Prostate gland (tissue), 2 donors: ENCODE measurements around the gene GLS.

Source experiments
- POLR2A ChIP-seq: fragments of 450-650 bp; IDR thresholded peaks from one replicate; pipeline ENCODE4 v1.6.1; 2016; ENCODE audit warnings: antibody characterized with exemption, mild to moderate bottlenecking
- POLR2AphosphoS5 ChIP-seq: sonication (generic); formaldehyde crosslinking; IDR thresholded peaks from one replicate; pipeline ENCODE4 v1.6.1; 2017; ENCODE audit warnings: antibody characterized with exemption
- TF ChIP-seq, protein P1 (sequence below), 4 experiments: fragments of 200-600 bp in 2 of 4; fragments of 450-650 bp in 2 of 4; sonication (generic) in 2 of 4; IDR thresholded peaks; 1 replicate in 3 of 4; 2 replicates in 1 of 4; pipeline ENCODE4 v1.5.1; 2016 to 2019; ENCODE audit warnings: antibody characterized with exemption in 4 of 4, mild to moderate bottlenecking in 2 of 4, moderate library complexity in 2 of 4

DNA sequence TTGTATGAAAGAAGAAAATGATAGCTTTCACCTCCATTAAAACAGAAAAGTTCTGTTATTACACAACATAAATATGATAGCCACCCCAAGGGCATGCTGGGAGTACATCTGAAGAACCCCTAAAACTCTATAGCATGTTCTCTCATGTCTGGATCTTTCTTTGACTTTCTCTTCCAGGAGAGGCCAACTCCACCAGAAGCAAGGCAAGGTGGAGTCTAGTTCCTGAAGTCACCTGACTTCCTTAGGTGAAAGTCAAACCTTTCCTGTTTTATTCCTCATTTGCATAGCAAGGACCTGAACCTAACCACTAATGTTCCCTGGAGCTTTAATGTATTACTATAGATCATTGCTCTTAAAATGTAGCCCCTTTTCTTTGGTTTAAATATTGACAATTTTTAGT is 127.7 kb downstream of the GLS start:
- TF ChIP-seq, protein P1, sequence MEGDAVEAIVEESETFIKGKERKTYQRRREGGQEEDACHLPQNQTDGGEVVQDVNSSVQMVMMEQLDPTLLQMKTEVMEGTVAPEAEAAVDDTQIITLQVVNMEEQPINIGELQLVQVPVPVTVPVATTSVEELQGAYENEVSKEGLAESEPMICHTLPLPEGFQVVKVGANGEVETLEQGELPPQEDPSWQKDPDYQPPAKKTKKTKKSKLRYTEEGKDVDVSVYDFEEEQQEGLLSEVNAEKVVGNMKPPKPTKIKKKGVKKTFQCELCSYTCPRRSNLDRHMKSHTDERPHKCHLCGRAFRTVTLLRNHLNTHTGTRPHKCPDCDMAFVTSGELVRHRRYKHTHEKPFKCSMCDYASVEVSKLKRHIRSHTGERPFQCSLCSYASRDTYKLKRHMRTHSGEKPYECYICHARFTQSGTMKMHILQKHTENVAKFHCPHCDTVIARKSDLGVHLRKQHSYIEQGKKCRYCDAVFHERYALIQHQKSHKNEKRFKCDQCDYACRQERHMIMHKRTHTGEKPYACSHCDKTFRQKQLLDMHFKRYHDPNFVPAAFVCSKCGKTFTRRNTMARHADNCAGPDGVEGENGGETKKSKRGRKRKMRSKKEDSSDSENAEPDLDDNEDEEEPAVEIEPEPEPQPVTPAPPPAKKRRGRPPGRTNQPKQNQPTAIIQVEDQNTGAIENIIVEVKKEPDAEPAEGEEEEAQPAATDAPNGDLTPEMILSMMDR (IDR thresholded peaks at IDR 0.05), result no peak
- TF ChIP-seq POLR2AphosphoS5 (no peak), POLR2A (no peak)
